GM21737 (cell line): Measurements from ENCODE around the gene SSC5D.
"Not testable (repeated sequence)": the region's sequence is repeated elsewhere in the genome, so short reads cannot be mapped to it uniquely, and the experiment has no call there.

ENCODE experiments used
- ATAC-seq: cut with Tn5 transposase; IDR thresholded peaks from one replicate; pipeline ENCODE4 v1.9.1; 2021; ENCODE audit warnings: mild to moderate bottlenecking, moderate library complexity; ENCODE audit not compliant: unreplicated experiment

The SSC5D gene

GRCh38 chr19:55502197-55502952, 14.1 kb downstream of the SSC5D start:
- ATAC-seq: no peak

GRCh38 chr19:55503157-55503501, 14.9 kb downstream of the SSC5D start:
- ATAC-seq: no peak

DNA sequence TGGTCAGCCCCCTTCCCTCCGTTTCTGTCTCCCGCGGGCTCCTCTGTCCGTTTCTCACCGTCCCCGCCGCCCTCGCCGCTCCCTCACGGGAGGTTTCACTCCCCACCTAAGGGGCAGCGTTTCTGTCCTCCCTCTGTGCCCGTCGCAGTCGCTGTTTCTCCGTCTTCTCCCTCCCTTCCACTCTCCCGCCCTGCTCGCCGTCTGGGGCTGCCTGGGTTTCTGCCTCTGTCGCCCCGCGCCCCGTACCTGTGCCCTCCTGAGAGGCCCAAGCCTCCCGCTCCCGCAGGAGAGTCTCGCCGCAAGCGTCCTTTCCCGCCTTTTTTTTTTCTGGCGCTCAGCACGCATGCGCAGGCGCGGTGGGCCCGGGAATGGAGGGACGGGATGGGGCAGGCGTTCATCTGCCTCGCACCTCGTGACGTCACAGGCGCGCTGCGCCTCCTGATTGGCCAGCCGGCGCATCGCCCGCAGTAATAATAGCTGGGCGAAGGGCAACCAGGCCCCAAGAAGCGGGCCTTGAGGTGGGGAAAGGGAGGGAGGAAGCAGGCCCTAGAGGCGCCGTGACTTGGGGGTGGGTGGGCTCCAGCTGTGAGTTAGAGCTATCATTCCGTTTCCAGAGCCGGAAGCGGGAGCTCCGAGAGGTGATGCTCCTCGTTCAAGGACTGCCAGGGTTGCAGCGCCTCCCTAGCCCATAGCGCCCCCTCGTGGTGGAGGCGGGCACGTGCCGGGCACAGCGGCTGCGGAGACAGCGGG, 15.4 kb downstream of the SSC5D start:
- peak; percentile 82 for ATAC-seq

DNA sequence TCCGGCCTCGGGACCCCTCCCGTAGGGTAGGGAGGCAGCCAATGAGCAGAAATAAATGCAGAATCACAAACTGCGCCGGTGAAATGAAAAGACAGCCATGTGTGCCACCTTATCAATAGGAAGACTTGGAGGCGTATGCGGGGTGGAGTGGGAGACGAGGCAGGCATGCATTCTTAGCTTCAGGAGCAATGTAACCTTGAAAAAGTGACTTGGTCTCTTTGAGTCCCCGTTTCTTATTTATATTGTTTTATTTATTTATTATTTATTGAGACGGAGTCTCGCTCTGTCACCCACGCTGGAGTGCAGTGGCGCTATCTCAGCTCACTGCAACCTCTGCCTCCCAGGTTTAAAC, 16.0 kb downstream of the SSC5D start:
- no peak for ATAC-seq

DNA sequence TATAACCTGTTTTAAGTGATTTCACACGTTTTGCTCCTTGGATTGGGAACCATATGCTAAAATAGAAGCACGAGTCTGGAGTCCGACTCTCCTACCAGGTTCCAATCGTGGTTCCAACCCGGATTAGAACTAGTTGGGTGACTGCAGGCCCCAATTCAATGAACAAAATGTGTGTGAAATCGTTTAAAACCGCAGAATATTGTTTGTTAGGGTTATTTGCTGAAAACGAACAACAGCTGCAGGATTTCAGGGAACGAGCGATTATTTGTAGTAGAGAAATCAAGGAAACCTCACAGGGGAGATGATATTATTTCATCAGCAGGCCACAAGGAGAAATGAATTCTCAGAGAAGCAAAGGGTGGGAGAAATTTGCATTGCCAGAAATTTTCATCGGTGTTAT, 16.7 kb downstream of the SSC5D start:
- no peak for ATAC-seq

DNA sequence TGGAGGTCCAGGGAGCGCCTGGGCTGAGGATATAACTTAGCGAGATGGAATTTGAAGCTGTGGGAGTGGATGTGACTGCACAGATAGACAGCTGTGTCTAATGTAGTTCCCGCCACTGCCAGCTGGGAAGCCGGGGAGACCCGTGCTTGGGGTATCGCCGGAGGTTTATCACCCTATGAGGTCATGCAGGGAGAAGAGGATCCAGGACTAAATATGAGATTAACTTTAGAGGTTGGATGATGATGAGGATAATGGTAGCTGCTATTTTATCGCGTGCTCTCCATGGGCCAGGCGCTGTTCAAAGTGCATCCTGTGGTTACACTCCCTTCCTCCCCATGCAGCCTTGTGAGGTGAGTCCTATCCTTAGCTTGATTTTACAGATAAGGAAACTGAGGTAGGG, 19.9 kb downstream of the SSC5D start:
- ATAC-seq: no peak

GRCh38 chr19:55516878-55517620, 28.8 kb downstream of the SSC5D start:
- peak; percentile 97 for ATAC-seq

DNA sequence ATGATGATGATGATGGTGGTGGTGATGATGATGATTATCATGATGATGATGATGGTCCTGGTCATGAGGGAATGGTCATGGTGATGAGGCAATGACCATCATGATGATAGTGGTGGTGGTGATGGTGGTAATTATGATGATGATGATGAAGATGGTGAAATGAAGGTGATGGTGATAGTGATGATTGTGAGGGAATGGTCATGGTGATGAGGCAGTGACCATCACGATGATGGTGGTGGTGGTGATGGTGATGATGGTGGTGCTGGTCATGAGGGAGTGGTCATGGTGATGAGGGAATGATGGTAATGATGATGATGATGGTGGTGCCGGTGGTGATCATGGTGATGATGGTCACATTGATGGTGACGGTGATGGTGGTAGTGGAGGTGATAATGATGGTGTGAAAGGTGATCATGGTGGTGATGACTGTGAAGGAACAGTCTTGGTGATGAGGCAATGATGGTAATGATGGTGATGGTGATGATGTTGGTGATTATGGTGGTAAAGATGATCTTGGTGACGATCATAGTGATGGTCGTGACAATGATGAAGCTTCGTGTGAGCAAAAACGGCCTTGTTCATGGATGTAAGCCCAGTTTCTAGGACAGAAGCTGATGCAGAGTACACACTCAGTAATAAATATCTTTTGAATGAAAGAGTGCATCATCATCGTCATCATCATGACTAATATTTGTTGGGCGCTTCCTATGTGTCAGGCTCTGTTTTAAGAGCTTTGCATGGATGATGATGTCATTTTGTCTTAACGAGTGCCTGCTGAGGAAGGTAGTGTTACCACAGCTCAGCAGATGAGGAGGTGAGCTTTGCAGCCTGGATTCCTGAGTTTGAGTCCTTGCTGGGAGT, 31.4 kb downstream of the SSC5D start:
- no peak for ATAC-seq

DNA sequence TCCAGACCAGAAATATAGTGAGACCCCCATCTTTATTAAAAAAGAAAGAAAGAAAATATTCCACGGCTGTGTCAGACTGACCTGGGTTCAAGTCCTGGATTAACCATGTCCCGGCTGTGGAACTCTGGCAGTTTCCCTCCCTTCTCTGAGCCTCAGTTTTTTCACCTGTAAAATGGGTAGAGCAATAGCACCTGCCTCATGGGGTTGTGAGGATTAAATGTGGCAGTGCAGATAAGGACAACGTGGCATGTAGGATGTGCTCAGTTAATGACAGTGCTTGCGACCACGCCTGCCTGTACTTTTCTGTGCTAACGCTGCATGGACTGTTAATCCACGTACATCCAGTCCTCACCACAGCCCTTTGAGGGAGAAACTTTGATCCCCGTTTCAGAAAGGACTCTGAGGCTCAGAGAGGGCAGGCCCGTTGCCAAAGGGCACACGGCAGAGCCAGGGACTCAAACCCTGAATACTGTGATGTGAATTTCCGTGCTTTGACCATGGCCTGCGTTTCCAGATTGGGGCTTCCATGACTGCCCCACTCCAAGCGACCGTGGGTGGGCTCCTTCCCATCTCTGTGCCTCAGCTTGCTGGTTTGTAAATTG, 32.6 kb downstream of the SSC5D start:
- ATAC-seq: no peak

- no peak for ATAC-seq
Observed at GRCh38 chr19:55525289-55526101, 37.3 kb downstream of the SSC5D start.

- no peak for ATAC-seq
Observed at GRCh38 chr19:55526216-55527196, 38.3 kb downstream of the SSC5D start.

DNA sequence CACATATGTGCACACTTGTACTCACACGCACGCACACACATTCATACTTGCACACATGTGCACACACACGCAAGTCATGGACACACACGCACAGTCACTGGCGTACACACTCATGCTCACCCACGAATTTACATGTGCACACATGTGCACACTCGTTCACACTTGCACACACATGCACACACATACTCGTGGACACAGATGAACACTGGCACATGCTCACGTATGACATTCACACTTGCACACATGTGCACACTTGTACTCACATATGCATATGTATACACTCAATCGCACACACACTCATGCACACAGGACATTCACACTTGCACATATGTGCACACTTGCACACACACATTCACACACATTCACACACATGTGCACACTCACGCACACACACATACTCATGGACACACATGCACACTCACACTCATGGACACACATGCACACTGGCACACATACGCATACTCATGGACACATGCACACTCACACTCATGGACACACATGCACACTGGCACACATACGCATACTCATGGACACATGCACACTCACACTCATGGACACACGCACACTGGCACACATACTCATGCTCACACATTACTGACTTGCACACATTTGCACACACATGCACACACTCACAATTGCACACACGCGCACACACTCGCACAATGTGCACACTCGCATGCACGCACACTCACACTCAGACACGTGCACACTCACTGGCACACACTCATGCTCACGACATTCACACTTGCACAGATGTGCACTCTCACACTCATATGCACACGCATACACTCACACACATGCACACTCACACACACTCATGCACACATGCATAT, 39.2 kb downstream of the SSC5D start:
- ATAC-seq: no peak

- ATAC-seq: no peak
Observed at GRCh38 chr19:55528030-55528803, 40.0 kb downstream of the SSC5D start.

GRCh38 chr19:55529636-55530234, 41.5 kb downstream of the SSC5D start:
- no peak for ATAC-seq

DNA sequence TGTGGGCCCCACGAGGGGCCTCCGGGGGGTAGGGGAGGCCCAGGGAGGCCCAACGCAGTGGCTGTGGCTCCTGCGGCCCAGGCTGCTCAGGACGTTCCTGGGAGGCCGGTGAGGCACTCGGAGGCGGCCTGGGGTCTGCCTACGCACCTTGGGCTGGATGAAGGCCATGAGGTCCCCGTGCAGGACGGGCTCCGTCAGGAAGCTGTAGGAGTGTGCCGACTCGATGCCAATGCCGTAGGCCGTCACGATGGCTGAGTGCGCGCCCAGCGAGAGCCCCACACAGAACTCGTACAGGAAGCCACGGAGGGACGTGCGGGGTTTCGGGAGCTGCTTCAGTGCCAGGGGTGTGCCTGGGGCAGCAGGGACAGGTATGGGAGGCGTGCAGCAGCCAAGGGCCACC, 42.8 kb downstream of the SSC5D start:
- ATAC-seq: no peak

DNA sequence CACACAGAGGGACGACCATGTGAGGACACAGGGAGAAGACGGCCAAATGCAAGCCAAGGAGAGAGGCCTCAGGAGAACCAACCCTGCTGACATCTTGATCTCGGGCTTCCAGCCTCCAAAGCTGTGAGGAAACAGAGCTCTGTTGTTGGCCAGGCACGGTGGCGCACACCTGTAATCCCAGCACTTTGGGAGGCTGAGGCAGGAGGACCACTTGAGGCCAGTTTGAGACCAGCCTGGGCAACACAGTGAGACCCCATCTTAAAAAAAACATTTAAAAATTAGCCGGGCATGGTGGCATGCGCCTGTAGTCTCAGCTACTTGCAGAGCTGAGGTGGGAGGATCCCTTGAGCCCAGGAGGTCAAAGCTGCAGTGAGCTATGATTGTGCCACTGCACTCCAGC, 46.0 kb downstream of the SSC5D start:
- ATAC-seq: not testable (repeated sequence)
